Small intestine (tissue), 7 donors: ENCODE data around the gene LSM7. TPM values are rescaled to one million over a fixed set of nuclear protein-coding genes. Genes with fewer than 3 reads are reported as not detected.

ENCODE experiments used
- DNase-seq, 2 donors: peaks; one replicate each; pipeline versions ENCODE4 v3.0.0 to v3.0.0-alpha.2; 2013
- FAIRE-seq: peaks from 2 replicates; lab custom pipeline; 2012; peaks lifted over from hg19 to GRCh38; lab: Jason Lieb, UNC
- H3K27ac ChIP-seq, 3 donors: one replicate each; pipeline ENCODE4 v1.5.1; 2013; ENCODE audit warnings: low read length in 2 of 3, mild to moderate bottlenecking in 2 of 3, control low read depth in 1 of 3, inconsistent platforms in 1 of 3, low read depth in 1 of 3, moderate library complexity in 1 of 3
- H3K27me3 ChIP-seq, 3 donors: one replicate each; pipeline ENCODE4 v1.6.1; 2013; ENCODE audit warnings: low read length in 3 of 3, inconsistent platforms in 1 of 3; ENCODE audit not compliant: control insufficient read depth in 3 of 3, insufficient read depth in 3 of 3
- H3K36me3 ChIP-seq, 3 donors: one replicate each; pipeline ENCODE4 v1.6.1; 2013; ENCODE audit warnings: low read length in 3 of 3, inconsistent platforms in 1 of 3, low read depth in 1 of 3, mild to moderate bottlenecking in 1 of 3, moderate library complexity in 1 of 3; ENCODE audit not compliant: control insufficient read depth in 3 of 3, insufficient read depth in 2 of 3
- H3K4me1 ChIP-seq, 3 donors: one replicate each; pipeline ENCODE4 v1.6.1; 2013; ENCODE audit warnings: low read length in 2 of 3, inconsistent platforms in 1 of 3, low read depth in 1 of 3, mild to moderate bottlenecking in 1 of 3, moderate library complexity in 1 of 3; ENCODE audit not compliant: control insufficient read depth in 3 of 3, insufficient read depth in 2 of 3
- H3K4me3 ChIP-seq, 3 donors: one replicate each; pipeline ENCODE4 v1.5.1; 2013; ENCODE audit warnings: low read length in 3 of 3, control low read depth in 1 of 3, inconsistent platforms in 1 of 3, low read depth in 1 of 3, mild to moderate bottlenecking in 1 of 3, moderate library complexity in 1 of 3
- H3K9me3 ChIP-seq, 2 donors: one replicate each; pipeline ENCODE4 v1.6.1; 2013; ENCODE audit warnings: low read depth in 1 of 2, low read length in 1 of 2; ENCODE audit not compliant: control insufficient read depth in 2 of 2, insufficient read depth in 1 of 2
- WGBS, 3 donors: extraction: QIAGEN DNeasy Blood & Tissue Kit; methylation state at CpG; one replicate each; pipeline ENCODE4 v1.1.7; 2013; 5-methylcytosine and 5-hydroxymethylcytosine counted together
- polyA plus RNA-seq, 4 donors: library from polyadenylated mRNA; stranded (reverse) in 3 of 4; unstranded in 1 of 4; fragments of 200-250 nt in 3 of 4; fragments of 120-200 nt in 1 of 4; gene quantifications; one replicate each; pipeline versions ENCODE4 v1.2.1 to v1.2.3, GENCODE V29; 2013
- donor health status: healthy with polysubstance abuse.
- donor health status: control.
- donor health status: control.
- donor health status: Bipolar disorder and iron deficiency.
- donor health status: healthy.

Gene LSM7
- polyA plus RNA-seq, 4 donors, result 145 to 471 (median 283) TPM

GRCh38 chr19:2309734-2310362 is 18.5 kb downstream of the LSM7 start:
- Histone ChIP-seq H3K36me3 (no peaks in the 10 kb centered on the region), H3K27ac (no peak overlapping the region), H3K4me1 (peaks cover 0 to 16% (median 0%) of the 10 kb centered on the region in 3 donors), H3K9me3 (peaks cover 0 to 5% of the 10 kb centered on the region in 2 donors), H3K4me3 (no peak overlapping the region), H3K27me3 (peaks cover 0 to 58% (median 18%) of the 10 kb centered on the region in 3 donors)
- DNase-seq, result no peak
- FAIRE-seq, result no peak
- WGBS, 3 donors, result 47 to 53% (median 52%) methylated on average over 16 to 17 of the region's 17 CpGs

DNA sequence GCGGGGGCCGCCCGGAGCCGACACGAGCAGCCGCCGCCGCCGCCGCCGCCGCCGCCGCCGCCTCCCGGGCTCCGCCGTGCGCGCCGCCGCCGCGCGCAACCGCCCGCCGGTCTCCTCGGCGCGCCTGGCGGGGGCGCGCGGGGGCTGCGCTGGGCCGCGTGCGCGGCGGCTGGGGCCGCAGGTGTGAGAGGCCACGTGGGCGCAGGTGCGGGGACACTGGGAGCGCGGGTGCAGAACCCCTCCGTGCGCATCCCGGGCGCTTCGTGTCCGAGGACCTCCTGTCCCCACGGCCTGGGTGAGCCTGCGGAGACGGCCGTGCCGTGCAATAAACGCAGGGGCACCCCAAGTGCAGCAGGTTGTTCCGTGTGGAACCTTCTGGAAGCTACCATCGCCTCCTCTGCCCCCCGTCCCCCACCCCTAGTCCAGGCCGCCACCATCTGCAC is 20.3 kb downstream of the LSM7 start, which contains the start of gene LINGO3:
LINGO3 (minus strand) TSS at position 41 of the 443 bp plus-strand sequence. CDS start 16,378 bp downstream, outside the sequence.
- peak in 1 of 2 donors; percentile 55 for DNase-seq
- no peak for FAIRE-seq
- Histone ChIP-seq H3K36me3 (no peaks in the 10 kb centered on the region), H3K4me3 (peak within 1 kb of the TSS in 1 of 3 donors; percentile 38), H3K4me1 (peaks cover 0 to 21% (median 0%) of the 10 kb centered on the region in 3 donors), H3K27me3 (peaks cover 0 to 59% (median 18%) of the 10 kb centered on the region in 3 donors), H3K27ac (no peak within 1 kb of the TSS), H3K9me3 (no peaks in the 10 kb centered on the region)
- WGBS, 3 donors, result 4 to 40% (median 12%) methylated on average over 1 to 63 of the region's 63 CpGs

GRCh38 chr19:2307518-2308012 is 20.8 kb downstream of the LSM7 start:
- Histone ChIP-seq H3K36me3 (no peaks in the 10 kb centered on the region), H3K4me1 (peaks cover 0 to 27% (median 0%) of the 10 kb centered on the region in 3 donors), H3K27me3 (peaks cover 0 to 59% (median 17%) of the 10 kb centered on the region in 3 donors), H3K9me3 (no peaks in the 10 kb centered on the region), H3K4me3 (peak overlapping the region in 1 of 3 donors; percentile 38), H3K27ac (no peak overlapping the region)
- DNase-seq (no peak), FAIRE-seq (no peak)
- 16 to 22% (median 21%) methylated on average over 16 to 33 of the region's 33 CpGs for WGBS, 3 donors

GRCh38 chr19:2306971-2307370 is 21.4 kb downstream of the LSM7 start:
- DNase-seq, result no peak
- H3K27me3 ChIP-seq, result peaks cover 0 to 59% (median 13%) of the 10 kb centered on the region in 3 donors
- no peak overlapping the region for H3K4me3 ChIP-seq
- no peaks in the 10 kb centered on the region for H3K36me3 ChIP-seq
- peaks cover 0 to 33% (median 0%) of the 10 kb centered on the region in 3 donors for H3K4me1 ChIP-seq
- no peak for FAIRE-seq
- no peaks in the 10 kb centered on the region for H3K9me3 ChIP-seq
- WGBS, 3 donors, result 68 to 71% (median 70%) methylated on average over 17 of the region's 17 CpGs
- H3K27ac ChIP-seq, result no peak overlapping the region

GRCh38 chr19:2306281-2306806 is 22.0 kb downstream of the LSM7 start:
- H3K27me3 ChIP-seq, result peaks cover 0 to 62% (median 13%) of the 10 kb centered on the region in 3 donors
- no peaks in the 10 kb centered on the region for H3K9me3 ChIP-seq
- peaks cover 0 to 33% (median 0%) of the 10 kb centered on the region in 3 donors for H3K4me1 ChIP-seq
- FAIRE-seq (no peak), DNase-seq (no peak)
- no peak overlapping the region for H3K27ac ChIP-seq
- no peak overlapping the region for H3K4me3 ChIP-seq
- 68 to 73% (median 72%) methylated on average over 19 of the region's 19 CpGs for WGBS, 3 donors
- H3K36me3 ChIP-seq, result no peaks in the 10 kb centered on the region

DNA sequence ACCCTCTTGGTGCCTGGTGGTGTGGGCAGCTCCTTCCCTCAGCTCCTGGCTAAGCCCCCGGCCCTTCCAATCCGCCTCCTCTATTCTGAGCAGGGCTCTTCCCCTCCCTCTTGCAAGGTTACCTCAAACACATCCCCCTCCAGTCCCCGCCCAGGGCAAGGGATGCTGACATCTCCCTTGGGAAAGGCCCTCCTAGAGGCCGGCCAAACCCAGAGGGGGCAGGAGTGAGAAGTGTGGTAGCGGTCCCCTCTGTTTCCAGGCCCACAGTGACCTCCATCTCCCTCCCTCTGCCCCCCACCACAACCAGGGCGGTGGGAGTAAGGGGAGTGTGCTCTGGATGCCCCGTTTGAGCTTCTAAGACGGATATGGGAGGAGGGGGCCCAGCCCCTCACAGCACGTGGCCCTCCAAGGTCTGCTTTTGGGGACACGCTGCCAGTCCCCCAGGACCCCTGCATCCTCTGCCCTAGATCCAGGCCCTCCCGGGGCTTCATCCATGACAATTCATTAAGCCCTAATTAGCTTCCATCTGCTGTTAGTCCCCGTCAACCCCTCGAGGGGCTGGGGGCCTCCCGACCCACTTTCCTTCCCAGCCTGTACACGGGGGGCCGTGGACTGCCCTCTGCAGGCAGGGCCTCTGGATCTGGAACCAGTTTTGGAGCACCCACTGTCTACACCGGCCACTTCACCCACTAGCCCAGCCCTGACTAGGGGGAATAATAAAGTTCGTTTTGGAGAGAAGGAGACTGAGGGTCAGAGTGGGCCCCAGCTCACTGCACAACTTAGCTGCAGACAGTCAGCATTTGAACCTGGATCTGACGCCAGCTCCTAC is 22.7 kb downstream of the LSM7 start:
- peak overlapping the region in 1 of 3 donors; percentile 70 for H3K27ac ChIP-seq
- no peaks in the 10 kb centered on the region for H3K36me3 ChIP-seq
- H3K4me1 ChIP-seq, result peaks cover 0 to 33% (median 0%) of the 10 kb centered on the region in 3 donors
- DNase-seq, result no peak
- no peak overlapping the region for H3K4me3 ChIP-seq
- H3K9me3 ChIP-seq, result no peaks in the 10 kb centered on the region
- peaks cover 0 to 67% (median 13%) of the 10 kb centered on the region in 3 donors for H3K27me3 ChIP-seq
- FAIRE-seq, result no peak
- 72 to 78% (median 72%) methylated on average over 19 of the region's 19 CpGs for WGBS, 3 donors

DNA sequence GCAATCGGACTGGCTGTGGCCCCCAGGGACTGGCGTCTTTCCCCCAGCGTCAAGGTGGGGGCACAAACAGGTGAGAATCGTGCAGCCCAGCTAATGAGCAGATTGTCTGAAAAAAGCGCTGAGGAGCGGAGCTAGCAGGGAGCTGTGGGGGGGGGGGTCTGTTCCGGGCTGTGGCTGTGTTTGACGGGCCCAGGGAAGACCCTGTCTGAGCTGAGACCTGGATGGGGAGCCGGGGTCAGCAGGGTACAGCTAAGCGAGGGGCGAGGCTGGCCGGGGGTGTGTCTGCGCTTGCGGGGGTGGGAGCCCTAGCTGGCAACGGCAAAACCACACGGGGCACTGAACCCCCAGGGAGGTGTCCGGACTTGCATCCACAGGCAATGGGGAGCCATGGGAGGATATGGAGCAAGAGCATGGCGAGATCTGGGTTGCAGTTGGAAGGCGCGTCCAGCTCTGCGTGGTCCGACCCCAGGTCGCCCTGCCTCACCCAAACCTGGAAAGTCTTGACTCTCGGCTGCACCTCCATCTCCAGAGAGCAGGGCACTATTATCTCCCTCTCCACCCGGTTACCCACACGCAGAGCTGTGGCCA is 25.1 kb downstream of the LSM7 start:
- H3K9me3 ChIP-seq, result no peaks in the 10 kb centered on the region
- 75 to 80% (median 78%) methylated on average over 26 of the region's 26 CpGs for WGBS, 3 donors
- DNase-seq (no peak), FAIRE-seq (no peak)
- H3K27ac ChIP-seq, result no peak overlapping the region
- H3K27me3 ChIP-seq, result peaks cover 0 to 45% (median 11%) of the 10 kb centered on the region in 3 donors
- no peaks in the 10 kb centered on the region for H3K36me3 ChIP-seq
- H3K4me1 ChIP-seq, result peaks cover 0 to 31% (median 0%) of the 10 kb centered on the region in 3 donors
- no peak overlapping the region for H3K4me3 ChIP-seq
